HepG2 (cell line): ENCODE results near the gene TBCD. TPM values are rescaled to one million over a fixed set of nuclear protein-coding genes. Genes with fewer than 3 reads are reported as not detected.
A peak's percentile ranks its signal among the peaks of the same experiment; 100 is the strongest.

Experiments
- CBX5 ChIP-seq: sonication (generic); formaldehyde crosslinking; IDR thresholded peaks from 2 replicates; pipeline ENCODE4 v1.4.0; 2020; ENCODE audit warnings: missing genetic modification reagents, borderline replicate concordance
- CENPBD1 ChIP-seq: sonication (generic); formaldehyde crosslinking; IDR thresholded peaks from 2 replicates; pipeline ENCODE4 v1.8.0; 2022; ENCODE audit warnings: missing genetic modification reagents, low read depth, mild to moderate bottlenecking, borderline replicate concordance
- FOXA1 ChIP-seq, 2 experiments: fragments of 450-650 bp in 1 of 2; sonication (generic) in 1 of 2; formaldehyde crosslinking in 1 of 2; IDR thresholded peaks; 2 replicates each; pipeline versions ENCODE4 v1.4.0 to v1.6.1; 2016 to 2020; ENCODE audit warnings: missing genetic modification reagents in 1 of 2
- GLI4 ChIP-seq: sonication (generic); formaldehyde crosslinking; IDR thresholded peaks from 2 replicates; pipeline ENCODE4 v1.5.1; 2020; ENCODE audit warnings: missing genetic modification reagents, mild to moderate bottlenecking, moderate library complexity, borderline replicate concordance
- HCFC1 ChIP-seq: fragments of 150-350 bp; IDR thresholded peaks from 2 replicates; pipeline ENCODE4 v1.6.1; 2014; ENCODE audit warnings: low read depth, low read length
- HHEX ChIP-seq: IDR thresholded peaks from 2 replicates; pipeline ENCODE4 v1.6.1; 2016; ENCODE audit warnings: control low read depth
- HMG20A ChIP-seq: IDR thresholded peaks from 2 replicates; pipeline ENCODE4 v1.6.1; 2016; ENCODE audit warnings: borderline replicate concordance
- IKZF4 ChIP-seq: sonication (generic); formaldehyde crosslinking; IDR thresholded peaks from 2 replicates; pipeline ENCODE4 v1.5.1; 2020; ENCODE audit warnings: borderline replicate concordance, mild to moderate bottlenecking, low read depth, missing genetic modification reagents; ENCODE audit errors: not compliant biosample characterization
- KDM1A ChIP-seq: IDR thresholded peaks from 2 replicates; pipeline ENCODE4 v1.6.1; 2016; ENCODE audit warnings: missing compliant biosample characterization
- KDM3A ChIP-seq: IDR thresholded peaks from 2 replicates; pipeline ENCODE4 v1.6.1; 2018; ENCODE audit warnings: low read depth, missing compliant biosample characterization
- KMT2B ChIP-seq: IDR thresholded peaks from 2 replicates; pipeline ENCODE4 v1.6.1; 2016; ENCODE audit warnings: missing genetic modification reagents, missing compliant biosample characterization
- NR3C1 ChIP-seq: sonication (generic); formaldehyde crosslinking; IDR thresholded peaks from 2 replicates; pipeline ENCODE4 v1.4.0; 2020; ENCODE audit warnings: missing genetic modification reagents
- PHF8 ChIP-seq: sonication (generic); formaldehyde crosslinking; IDR thresholded peaks from 2 replicates; pipeline ENCODE4 v1.5.0; 2020; ENCODE audit warnings: missing genetic modification reagents
- RFX1 ChIP-seq: fragments of 450-650 bp; IDR thresholded peaks from 2 replicates; pipeline ENCODE4 v1.6.1; 2017
- SALL2 ChIP-seq: sonication (generic); formaldehyde crosslinking; IDR thresholded peaks from 2 replicates; pipeline ENCODE4 v1.8.1; 2023; ENCODE audit warnings: mild to moderate bottlenecking, missing genetic modification reagents, inconsistent platforms
- SKIL ChIP-seq: sonication (generic); formaldehyde crosslinking; IDR thresholded peaks from 2 replicates; pipeline ENCODE4 v1.8.0; 2022; ENCODE audit warnings: missing genetic modification reagents, mild to moderate bottlenecking, moderate library complexity, borderline replicate concordance
- STAT5B ChIP-seq: sonication (generic); formaldehyde crosslinking; IDR thresholded peaks from 2 replicates; pipeline ENCODE4 v1.4.0; 2020; ENCODE audit warnings: missing genetic modification reagents
- TAF15 ChIP-seq: fragments of 200-400 bp; formaldehyde crosslinking; IDR thresholded peaks from one replicate; pipeline ENCODE4 v1.6.1; 2018; ENCODE audit warnings: mild to moderate bottlenecking, low read depth, low read length; ENCODE audit not compliant: poor library complexity, severe bottlenecking
- TSC22D2 ChIP-seq: sonication (generic); formaldehyde crosslinking; IDR thresholded peaks from 2 replicates; pipeline ENCODE4 v1.5.1; 2020; ENCODE audit warnings: missing genetic modification reagents, mild to moderate bottlenecking, borderline replicate concordance
- ZBTB3 ChIP-seq: sonication (generic); formaldehyde crosslinking; IDR thresholded peaks from 2 replicates; pipeline ENCODE4 v1.4.0; 2020; ENCODE audit warnings: low read depth, mild to moderate bottlenecking, moderate library complexity, missing genetic modification reagents, borderline replicate concordance
- ZBTB42 ChIP-seq: sonication (generic); formaldehyde crosslinking; IDR thresholded peaks from 2 replicates; pipeline ENCODE4 v1.5.0; 2020; ENCODE audit warnings: mild to moderate bottlenecking, missing genetic modification reagents
- ZC3H4 ChIP-seq: sonication (generic); formaldehyde crosslinking; IDR thresholded peaks from 2 replicates; pipeline ENCODE4 v1.4.0; 2020; ENCODE audit warnings: missing genetic modification reagents, borderline replicate concordance
- ZFP1 ChIP-seq: IDR thresholded peaks from 2 replicates; pipeline ENCODE4 v1.6.1; 2016
- ZFP41 ChIP-seq: sonication (generic); formaldehyde crosslinking; IDR thresholded peaks from 2 replicates; pipeline ENCODE4 v1.4.0; 2020; ENCODE audit warnings: mild to moderate bottlenecking, missing genetic modification reagents, borderline replicate concordance
- ZIK1 ChIP-seq: sonication (generic); formaldehyde crosslinking; IDR thresholded peaks from 2 replicates; pipeline ENCODE4 v1.5.0; 2020; ENCODE audit warnings: mild to moderate bottlenecking, low read depth, missing genetic modification reagents, borderline replicate concordance
- ZNF205 ChIP-seq: IDR thresholded peaks from 2 replicates; pipeline ENCODE4 v1.6.1; 2018; ENCODE audit warnings: missing biosample characterization, missing genetic modification reagents
- ZNF230 ChIP-seq: sonication (generic); formaldehyde crosslinking; IDR thresholded peaks from 2 replicates; pipeline ENCODE4 v1.4.0; 2020; ENCODE audit warnings: mild to moderate bottlenecking, missing genetic modification reagents
- ZNF367 ChIP-seq: sonication (generic); formaldehyde crosslinking; IDR thresholded peaks from 2 replicates; pipeline ENCODE4 v1.4.0; 2020; ENCODE audit warnings: missing genetic modification reagents, borderline replicate concordance
- ZNF44 ChIP-seq: sonication (generic); formaldehyde crosslinking; IDR thresholded peaks from 2 replicates; pipeline ENCODE4 v1.5.1; 2020; ENCODE audit warnings: mild to moderate bottlenecking, missing genetic modification reagents
- ZNF724P ChIP-seq: sonication (generic); formaldehyde crosslinking; IDR thresholded peaks from 2 replicates; pipeline ENCODE4 v1.8.0; 2022; ENCODE audit warnings: missing genetic modification reagents, borderline replicate concordance
- ZNF792 ChIP-seq: IDR thresholded peaks from 2 replicates; pipeline ENCODE4 v1.6.1; 2016
- polyA plus RNA-seq, 8 experiments: library from polyadenylated mRNA; depleted of rRNA in 3 of 8; stranded (reverse) in 7 of 8; unstranded in 1 of 8; fragments of >200 nt; fragmentation: Illumina TruSeq in 4 of 8; extraction: Trizol in 4 of 8; gene quantifications; 2 replicates each; pipeline versions ENCODE4 v1.2.1 to v1.2.3, GENCODE V29; 2011 to 2016; ENCODE audit warnings: low read depth in 4 of 8, missing spikeins in 1 of 8, mixed read lengths in 1 of 8; ENCODE audit not compliant: insufficient read depth in 1 of 8
- total RNA-seq, 5 experiments: library from RNA; depleted of rRNA; stranded (reverse); fragments of >200 nt; fragmentation: Illumina TruSeq; extraction: Trizol; gene quantifications; 2 replicates each; pipeline ENCODE4 v1.2.3, GENCODE V29; 2016; ENCODE audit warnings: low read depth in 1 of 5

The TBCD gene
- total and polyA plus RNA-seq, 2 of the 13 experiments (the other 11 are each of a cell fraction or from before 2014, with no cell fraction given): 33.9 to 54.8 TPM

GRCh38 chr17:82751571-82752370 is at the start of gene TBCD (continued):
- peak; percentile 45; the same call in 1 of the 2 replicates for TF ChIP-seq HCFC1
- TF ChIP-seq ZFP1 (CRISPR knock-in tag): peak; percentile 77; the same call in 1 of the 2 replicates
- TF ChIP-seq ZBTB3 (CRISPR knock-in tag): peak; percentile 45; the same call in 1 of the 2 replicates
- no peak for TF ChIP-seq ZNF44 (CRISPR knock-in tag)
- TF ChIP-seq ZNF724P (CRISPR knock-in tag): peak; percentile 72; the same call in 1 of the 2 replicates
- TF ChIP-seq HMG20A: no peak
- TF ChIP-seq ZFP41 (CRISPR knock-in tag): peak; percentile 98
- peak; percentile 90 for TF ChIP-seq ZBTB42 (CRISPR knock-in tag)
- peak; percentile 68; the same call in 1 of the 2 replicates for TF ChIP-seq ZNF205 (CRISPR knock-in tag)
- TF ChIP-seq SKIL (CRISPR knock-in tag): peak; percentile 82
- TF ChIP-seq ZNF792 (CRISPR knock-in tag): peak; percentile 82
- 0 out of 2 replicates have a peak, but pooled peaks have one; percentile 40 for TF ChIP-seq KDM1A (CRISPR knock-in tag)
- no peak for TF ChIP-seq ZC3H4
- TF ChIP-seq STAT5B: no peak
- TF ChIP-seq ZNF230 (CRISPR knock-in tag): peak; percentile 91; the same call in 1 of the 2 replicates
- peak; percentile 93 for TF ChIP-seq KMT2B (CRISPR knock-in tag)
- peak; percentile 52 for TF ChIP-seq TAF15
- TF ChIP-seq FOXA1 (IDR thresholded peaks at IDR 0.05): no peak
- peak; percentile 63 for TF ChIP-seq FOXA1 (CRISPR knock-in tag; IDR thresholded peaks at IDR 0.05)
- peak; percentile 80 for TF ChIP-seq IKZF4 (CRISPR knock-in tag)
- peak; percentile 95 for TF ChIP-seq CBX5 (CRISPR knock-in tag)
- TF ChIP-seq TSC22D2 (CRISPR knock-in tag): peak; percentile 96; the same call in 1 of the 2 replicates
- peak; percentile 87; the same call in 1 of the 2 replicates for TF ChIP-seq ZIK1
- TF ChIP-seq CENPBD1: no peak; the same call in 1 of the 2 replicates
- peak; percentile 95 for TF ChIP-seq SALL2 (CRISPR knock-in tag)
- TF ChIP-seq NR3C1: no peak
- peak; percentile 86 for TF ChIP-seq PHF8 (CRISPR knock-in tag)
- peak; percentile 68; the same call in 1 of the 2 replicates for TF ChIP-seq GLI4 (CRISPR knock-in tag)
- peak; percentile 95 for TF ChIP-seq KDM3A
- no peak; the same call in 1 of the 2 replicates for TF ChIP-seq ZNF367 (CRISPR knock-in tag)
- TF ChIP-seq RFX1: no peak
- no peak for TF ChIP-seq HHEX
